NCI-H748 (cell line): ENCODE results near the gene TMEM207.
"Not testable (repeated sequence)": the region's sequence is repeated elsewhere in the genome, so short reads cannot be mapped to it uniquely, and the experiment has no call there.

Experiments
- DNase-seq: peaks from one replicate; lab custom pipeline; 2025; ENCODE audit not compliant: unreplicated experiment; lab: John Stamatoyannopoulos, UW

The TMEM207 gene

DNA sequence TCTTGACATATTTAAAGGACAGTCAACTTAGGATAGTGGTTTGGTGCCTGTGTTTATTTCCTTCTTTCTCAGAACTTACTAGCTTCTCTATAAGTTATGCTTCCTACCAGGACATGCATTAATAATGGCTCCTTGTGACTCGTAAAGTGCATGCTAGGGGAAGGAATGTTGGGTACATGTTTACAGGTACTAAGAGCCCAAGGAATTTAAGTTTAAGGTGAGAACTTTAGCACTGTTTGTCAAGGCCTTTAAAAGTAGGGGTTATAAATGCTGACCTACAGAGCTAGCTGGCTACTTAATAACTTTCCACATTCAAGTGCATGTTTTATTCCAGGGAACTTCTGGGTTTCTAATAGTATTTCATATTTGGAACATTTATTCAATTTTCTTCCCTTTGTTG, at the start of gene TMEM207:
Gene TMEM207, minus strand, starts transcription at position 101 of the 400 bp plus-strand sequence. Its CDS starts 92 bp downstream, at position 9.
- DNase-seq, result no peak

DNA sequence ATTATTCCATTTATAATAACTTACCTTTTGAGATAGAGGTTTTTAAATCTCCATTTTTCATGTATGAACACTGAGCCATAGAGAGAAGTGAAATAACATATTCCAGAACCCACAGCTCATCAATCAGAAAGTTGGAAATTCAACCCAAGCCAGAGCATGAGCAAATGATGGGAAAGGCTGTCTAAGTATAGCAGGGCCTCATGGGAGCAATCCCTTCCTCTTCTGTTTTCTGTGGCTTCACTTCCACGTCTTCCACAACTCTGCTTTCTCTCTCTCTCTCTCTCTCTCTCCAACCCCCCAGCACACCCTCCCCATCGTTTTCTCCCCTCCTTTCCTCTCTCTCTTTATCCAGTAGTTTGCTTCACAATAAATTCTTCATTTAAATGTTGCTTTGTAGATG, 49.4 kb upstream of the TMEM207 start:
- DNase-seq, result no peak

DNA sequence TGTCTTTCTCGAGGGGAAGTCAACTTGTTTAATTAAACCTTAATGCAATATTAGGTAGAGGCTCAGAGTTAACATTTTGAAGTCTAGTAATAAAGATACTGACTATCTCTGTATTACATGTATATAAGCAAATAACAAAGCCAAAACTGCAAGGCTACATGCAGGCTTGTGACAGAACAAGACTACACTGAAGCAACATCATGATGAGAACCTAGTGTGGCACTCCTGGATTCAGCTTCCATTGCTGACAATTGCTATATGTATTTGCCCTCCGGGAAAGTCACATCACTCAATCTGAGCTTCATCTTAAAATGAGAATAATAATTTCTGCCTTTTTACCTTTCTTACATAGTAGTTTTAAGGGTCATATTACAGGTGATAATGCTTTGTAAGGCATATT, 48.6 kb upstream of the TMEM207 start:
- DNase-seq, result no peak

DNA sequence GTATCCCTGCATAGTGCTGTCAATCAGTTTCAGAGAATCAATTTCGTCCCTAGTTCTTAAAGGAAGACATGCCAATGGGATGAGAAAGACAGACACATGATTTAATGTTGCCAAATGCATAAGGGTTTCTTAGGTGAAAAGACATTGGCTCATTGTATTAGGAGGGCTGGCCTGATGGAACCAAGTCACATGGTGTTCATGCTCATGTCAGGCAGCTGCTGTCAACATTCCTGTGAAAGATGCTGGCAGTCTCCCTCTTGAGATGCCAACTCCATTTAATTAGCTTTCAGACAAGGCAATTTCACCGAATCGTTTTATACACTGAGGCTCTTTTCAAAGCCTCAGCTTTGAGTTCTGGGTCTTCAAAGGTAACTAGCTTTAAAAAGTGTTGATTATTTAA, 48.1 kb upstream of the TMEM207 start:
- DNase-seq, result no peak

DNA sequence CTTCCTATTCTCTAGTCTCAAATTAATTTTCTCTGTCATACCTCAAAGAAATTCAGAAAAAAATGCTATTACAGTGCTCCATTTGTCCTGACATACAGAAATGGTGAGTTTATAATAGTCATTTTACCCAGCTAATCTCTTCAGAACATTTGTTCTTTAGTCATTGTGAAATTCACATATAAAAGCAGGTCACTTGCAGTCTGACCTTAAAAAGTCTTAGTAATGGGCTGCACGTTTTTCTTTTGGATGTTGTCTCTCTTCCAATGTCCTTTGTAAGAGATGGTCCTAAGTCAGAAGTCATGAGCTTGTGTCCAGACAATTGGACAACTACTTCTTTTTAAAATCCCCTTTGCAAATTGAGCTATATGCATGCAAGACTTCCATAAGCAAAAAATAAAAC, 47.2 kb upstream of the TMEM207 start:
- no peak for DNase-seq

DNA sequence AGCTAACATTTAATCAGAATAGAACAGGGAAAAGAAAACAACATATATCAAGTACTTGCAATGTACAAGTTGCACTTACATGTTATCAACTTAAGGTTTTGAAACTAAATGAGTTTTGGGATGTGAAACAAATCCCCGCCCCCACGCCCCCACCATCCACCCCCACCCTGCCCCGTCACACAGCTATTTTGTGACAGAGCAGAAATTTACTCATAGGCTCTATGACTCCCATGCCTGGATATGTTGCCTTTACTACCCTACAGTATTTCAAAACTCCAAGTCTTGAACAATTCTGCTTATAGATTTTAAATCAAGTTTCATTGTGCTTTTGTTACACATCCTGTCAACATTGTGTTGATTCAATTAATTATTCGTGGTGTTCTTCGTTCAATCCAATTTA, 46.1 kb upstream of the TMEM207 start:
- no peak for DNase-seq

DNA sequence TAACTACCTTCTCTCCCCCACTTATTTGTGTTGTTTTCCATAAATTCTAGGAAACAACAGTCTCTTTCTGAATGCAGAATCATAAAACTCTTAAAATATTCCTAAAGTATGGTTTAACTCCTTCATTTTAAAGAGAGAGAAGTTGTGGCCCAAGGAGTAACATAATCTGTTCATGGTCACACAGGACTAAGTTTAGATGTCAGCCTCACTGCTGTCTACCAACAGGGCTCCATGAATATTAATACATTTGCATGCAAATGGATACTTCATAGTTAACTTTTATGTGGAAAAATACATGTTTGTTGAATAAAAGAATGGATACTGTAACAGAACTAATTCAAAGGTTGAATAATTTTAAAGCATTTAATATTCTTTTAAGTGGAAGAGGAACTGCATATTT, 45.7 kb upstream of the TMEM207 start:
- no peak for DNase-seq

DNA sequence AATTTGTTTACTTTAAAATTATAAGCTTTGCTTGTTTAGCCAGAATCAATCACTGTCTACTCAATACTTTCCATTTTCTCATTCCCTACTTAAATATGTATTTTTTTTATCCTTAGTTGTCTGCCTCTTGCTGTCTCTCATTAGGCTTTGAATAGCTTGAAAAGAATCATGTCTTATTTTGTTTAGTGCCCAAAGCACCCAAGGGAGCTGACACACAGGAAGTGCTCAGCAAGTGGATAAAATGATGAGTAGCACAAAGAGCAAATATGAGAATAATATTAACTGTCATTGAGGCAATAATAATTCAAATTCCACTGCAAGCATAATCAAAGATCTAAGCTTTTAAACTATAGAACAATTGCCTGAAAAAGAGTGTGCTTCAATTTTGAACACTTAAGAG, 45.2 kb upstream of the TMEM207 start:
- no peak for DNase-seq

DNA sequence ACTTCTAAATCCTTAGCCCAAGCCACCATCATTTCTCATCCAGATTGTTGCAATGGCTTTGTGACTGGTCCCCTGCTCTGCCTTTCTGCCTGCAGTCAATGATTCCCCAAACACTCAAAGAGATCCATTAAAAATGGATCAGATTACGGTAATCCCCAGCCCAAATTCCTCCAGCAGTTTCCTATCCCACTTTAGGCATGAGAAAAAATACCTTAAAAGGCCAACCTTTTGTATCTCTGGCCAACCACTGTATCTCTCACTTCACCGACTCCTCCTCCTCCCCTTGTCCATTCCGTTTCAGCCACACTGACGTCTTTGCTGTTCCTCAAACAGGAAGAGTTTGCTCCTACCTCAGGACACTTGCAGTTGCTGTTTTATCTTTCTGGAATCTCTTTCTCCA, 43.3 kb upstream of the TMEM207 start:
- DNase-seq, result no peak

DNA sequence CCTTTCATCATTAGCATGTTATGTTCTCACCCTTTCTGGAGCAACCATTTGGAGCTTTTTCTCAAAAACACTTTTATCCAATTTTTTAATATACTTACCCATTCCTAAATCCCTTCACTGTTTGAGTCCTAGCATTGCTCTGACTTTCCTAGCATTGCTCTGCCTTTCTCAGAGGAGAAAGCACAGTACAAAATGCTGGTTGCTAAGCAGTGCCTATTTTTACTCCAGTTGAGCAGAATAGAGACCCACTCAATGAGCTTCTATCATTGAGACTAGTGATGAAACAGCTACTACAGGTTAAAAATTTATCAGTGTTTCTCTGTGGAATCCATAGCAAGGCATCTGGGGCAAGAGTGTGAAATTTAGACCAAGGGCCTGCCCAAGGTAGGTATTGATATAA, 42.4 kb upstream of the TMEM207 start:
- no peak for DNase-seq

DNA sequence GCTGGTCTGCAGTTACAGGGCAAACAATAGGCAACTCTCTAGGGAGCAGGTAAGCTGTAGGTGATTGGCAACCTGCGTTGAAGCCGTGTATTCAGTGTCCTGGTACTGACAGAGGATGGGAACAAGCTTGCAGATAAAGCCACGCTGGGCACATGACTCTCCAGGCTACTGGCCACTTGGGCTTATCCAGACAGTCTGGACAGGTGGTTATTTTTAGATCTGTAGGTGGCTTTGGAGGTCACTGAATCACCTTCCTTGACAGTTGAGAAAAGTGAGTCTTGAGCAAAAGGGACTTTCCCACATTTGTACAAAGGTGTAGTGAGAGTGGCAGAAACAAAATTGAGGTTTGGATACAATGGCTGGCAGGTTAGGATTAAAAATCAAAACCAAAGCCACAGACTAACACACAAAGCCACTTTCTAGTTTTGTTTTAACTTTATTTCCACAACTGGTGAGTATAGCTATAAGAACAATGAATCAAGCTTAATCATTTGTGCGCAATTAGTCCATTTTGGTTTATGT, 41.9 kb upstream of the TMEM207 start:
- DNase-seq, result no peak

DNA sequence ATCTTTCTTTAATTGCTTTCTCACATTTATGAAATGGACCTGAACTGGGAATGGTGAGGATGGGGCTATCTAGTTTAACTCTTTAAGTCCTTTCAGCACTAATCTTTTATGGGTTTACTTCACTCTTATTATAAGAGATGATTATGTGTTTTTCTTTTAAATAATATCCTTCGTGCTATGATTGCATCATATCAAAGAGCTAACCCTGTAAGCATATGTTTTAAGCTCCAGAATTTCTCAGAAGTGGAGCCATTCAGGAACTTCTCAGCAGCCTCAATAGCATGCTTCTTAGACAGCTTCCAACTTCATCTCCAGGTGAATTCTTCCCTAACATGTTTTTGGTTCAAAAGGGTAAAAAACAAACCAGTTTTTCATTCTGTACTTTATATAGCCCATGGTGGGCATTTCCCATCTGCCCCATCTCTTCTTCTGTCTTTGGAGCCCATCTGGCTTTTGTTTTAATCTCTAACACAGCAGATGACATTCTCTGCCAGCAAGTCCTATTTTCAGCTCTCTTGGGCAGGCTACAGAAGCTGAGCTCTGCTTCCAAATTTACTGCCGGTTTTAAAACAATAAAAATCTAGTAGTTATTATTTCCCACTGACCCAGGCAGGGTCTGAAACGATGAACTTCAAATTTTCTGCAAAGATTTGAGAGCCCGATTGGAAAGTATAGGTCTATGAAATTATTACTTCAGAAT, 37.4 kb upstream of the TMEM207 start:
- DNase-seq, result no peak

DNA sequence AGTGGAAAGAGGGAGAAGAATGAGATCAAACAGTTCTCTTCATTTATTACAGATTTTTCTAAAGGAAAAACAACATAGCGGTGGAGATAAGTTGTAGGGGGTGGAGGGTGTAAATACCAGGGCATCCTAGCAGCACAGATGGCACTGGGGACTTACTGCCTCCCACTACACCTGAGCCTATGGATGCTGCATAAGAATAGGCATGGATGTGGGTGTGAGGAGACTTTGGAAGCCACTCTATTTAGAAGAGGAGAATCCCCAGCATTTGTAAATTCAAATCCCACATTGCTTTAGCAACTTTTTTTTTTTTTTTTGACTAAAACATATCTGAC, 36.8 kb upstream of the TMEM207 start:
- no peak for DNase-seq

DNA sequence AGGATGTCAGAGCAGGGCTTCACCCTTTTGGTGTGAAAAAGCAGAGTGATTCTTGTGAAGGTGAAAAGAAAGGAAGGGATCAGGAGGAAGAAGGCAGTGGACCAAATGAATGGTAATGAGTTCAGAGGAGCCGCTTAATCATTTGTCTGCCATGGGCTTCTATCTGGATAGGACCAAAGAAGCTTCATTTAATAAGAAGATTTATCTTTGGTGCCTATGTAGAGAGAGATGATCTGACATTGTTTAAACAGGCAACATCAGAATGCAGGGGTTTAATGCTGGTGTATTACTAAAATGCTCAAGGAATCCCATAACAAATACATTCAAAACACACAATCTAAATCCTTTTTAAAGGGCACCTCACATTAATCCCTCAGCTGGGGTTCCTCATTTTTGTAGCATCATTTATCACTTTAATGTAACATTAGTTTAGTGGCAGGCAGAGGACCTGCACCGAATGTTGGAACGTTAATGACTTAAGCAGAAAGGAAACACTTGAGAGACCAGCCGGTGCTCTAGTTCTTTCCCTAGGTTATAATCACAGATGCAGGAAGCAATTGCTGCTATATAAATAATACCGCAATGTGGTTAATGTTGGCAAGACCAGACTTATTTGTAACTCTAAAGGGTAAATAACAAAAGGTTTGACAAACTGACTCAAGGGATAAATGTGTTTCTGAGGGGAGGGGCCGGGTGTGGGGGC, 36.3 kb upstream of the TMEM207 start:
- no peak for DNase-seq

DNA sequence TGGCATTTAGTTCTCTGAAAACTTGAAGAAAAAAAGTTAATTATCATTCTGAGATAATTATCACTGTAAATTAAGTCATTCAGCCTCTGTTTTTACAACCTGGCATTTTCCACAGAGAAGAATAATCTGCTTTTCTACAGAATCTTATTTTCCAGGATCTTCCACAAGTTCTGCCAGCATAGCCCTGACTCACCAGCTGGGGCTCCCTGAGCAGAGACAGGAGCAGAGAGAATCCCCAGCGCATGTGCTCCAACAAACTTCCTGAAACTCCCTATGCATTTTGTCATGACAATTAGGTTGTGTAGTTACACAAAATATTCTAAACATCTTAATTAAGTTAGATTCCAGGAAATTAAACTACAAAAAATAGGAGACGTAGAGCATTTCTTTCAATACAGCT, 32.1 kb upstream of the TMEM207 start:
- DNase-seq, result no peak

DNA sequence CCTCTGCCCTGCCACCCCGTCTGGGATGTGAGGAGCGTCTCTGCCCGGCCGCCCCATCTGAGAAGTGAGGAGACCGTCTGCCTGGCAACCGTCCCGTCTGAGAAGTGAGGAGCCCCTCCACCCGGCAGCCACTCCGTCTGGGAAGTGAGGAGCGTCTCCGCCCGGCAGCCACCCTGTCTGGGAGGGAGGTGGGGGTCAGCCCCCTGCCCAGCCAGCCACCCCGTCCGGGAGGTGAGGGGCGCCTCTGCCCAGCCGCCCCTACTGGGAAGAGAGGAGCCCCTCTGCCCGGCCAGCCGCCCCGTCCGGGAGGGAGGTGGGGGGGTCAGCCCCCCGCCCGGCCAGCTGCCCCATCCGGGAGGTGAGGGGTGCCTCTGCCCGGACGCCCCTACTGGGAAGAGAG, 23.6 kb upstream of the TMEM207 start:
- DNase-seq, result not testable (repeated sequence)

DNA sequence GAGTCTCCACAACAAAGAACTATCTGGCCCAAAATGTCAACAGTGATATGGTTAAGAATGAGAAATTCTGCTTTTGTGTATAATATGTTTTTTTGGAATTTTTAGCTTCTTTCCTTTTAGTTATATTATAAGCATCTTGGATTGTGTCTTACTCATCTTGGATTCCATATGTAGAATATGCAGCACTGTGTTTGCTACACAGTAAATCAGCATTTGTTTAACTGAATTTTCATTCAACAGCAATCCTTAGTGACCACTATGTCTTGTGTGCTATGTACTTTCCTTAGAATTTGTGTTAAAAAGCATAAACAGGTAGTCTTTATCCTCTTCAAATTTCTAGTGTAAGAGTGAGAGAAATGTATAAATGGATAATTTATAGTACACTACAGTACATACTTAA, 18.2 kb upstream of the TMEM207 start:
- no peak for DNase-seq

DNA sequence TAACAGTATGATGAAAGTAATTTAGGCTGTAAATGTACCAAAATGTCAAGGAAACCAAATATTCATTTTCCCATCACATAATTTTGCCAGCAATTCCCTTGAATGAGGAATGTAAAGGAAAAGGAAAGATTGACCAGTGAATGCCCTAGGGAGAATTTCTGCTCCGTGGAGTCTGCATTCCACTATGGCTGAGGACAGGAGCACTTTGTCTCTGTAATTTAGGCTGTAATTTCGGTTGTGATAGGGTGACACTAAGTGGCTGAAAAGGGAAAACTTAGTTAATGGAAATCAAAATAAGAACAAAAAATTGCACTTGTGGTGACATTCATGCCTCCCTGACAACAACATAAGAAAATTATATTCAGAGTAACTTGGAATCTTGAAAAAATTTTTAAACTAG, 8.3 kb upstream of the TMEM207 start:
- DNase-seq, result no peak

DNA sequence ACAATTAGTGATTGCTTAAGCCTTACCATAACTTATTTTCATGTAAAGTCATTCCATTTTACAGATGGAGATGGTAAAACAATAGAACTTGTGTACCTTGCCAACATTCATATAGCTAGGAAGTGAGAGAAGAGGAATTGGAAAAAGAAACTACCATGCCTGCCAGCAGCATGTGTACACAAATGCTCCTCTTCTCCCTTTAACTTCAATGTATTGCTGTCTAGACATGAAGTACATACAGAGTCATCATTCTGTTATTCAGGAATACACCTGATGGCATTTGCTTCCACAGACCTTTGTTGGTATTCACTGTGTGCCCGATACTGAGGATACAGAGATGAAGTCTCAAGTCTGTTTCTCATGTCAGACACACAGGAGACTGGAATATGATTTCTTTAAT, 7.1 kb upstream of the TMEM207 start:
- no peak for DNase-seq

DNA sequence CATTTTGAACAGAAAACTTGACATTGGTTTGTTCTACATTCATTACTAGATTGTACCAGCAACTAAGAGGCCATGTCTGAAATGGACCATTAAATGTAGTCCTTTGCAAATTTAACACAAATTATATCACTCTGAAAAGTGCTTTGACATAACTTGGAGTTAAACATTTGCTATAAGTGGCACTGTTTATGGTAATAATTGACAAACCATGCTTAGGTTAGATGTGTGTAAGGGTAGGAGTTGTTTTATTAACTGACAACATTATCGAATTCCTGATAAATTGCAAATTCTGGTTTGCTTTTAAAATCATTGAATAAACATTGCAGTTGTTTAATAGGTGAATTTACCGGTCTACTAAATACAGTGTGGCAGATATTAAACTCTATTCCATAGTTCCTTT, 6.1 kb upstream of the TMEM207 start:
- no peak for DNase-seq

DNA sequence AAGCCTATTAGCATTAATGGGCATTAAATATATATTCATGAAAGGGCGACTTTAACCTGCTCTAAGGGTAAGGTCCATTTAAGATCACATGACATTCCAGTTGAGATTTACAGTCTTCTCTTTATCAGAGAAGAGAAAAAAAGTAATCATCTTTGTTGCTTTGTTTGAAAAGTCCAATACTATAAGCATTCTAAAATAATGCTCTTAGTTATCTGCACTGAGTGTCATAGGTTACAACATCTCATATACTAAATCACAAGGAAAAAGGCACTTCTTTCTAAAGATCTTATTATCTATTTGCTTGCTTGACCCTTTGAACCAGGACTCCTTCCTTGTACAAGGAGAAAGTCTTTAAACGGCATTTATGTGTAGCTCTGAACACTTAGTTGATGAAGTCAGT, 1.4 kb downstream of the TMEM207 start:
- DNase-seq, result no peak

DNA sequence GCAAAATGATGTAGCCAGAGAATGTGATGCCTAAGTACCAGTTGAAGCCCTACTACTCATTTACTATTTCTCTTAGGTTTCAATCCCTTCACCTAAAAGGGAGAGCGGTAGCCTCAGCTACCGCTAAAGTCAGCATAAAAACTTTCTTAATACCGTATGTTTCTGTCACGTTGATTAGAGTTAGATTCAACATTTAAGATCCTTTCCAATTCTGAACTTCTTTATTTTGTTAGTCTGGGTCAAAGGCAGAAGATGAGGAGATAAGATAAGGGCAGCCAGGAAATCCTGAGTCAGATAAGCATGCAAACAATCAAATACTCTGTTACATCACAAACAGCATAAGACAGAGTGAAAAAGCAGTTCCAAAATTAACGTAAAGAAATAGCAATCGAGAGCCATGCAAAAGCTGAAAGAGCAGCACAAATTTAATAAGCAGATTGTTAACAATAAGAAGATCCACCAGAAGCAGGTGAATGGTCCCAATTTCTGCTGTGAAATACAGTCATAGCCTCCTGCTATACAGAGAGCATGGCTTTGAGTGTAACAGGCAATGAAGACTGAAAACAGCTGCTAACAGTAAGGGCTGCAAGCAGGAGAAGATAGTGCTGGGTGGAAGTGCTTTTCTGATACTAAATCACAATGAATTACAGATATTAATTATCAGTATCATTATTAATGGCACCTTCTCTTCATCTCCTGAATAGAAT, 3.0 kb downstream of the TMEM207 start:
- DNase-seq, result no peak
